Activated CD4-positive, alpha-beta T cell treated with anti-CD3 and anti-CD28 coated beads for 1 hour (primary cell): ENCODE measurements around the gene DCLK2.

Experiments
- DNase-seq: peaks from one replicate; pipeline ENCODE4 v3.0.0-alpha.2; 2020

Gene DCLK2

DNA sequence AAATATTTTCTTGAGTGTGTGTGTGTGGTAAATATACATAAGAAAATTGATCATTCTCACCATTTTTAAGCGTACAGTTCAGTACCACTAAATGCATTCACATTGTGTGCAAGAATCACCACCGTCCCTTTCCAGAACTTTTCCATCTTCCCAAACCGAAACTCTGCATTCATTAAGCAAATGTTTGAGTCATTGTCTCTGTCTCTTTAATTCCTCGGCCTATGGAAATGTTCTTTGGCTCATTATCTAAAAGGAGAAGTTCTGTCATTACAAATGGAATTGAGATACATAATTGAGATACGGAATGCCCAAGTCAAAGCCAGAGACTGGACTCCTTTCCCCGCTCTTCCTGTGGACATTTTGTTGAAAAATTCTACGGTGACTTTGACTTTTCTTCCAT, 168.9 kb downstream of the DCLK2 start:
- no peak for DNase-seq

DNA sequence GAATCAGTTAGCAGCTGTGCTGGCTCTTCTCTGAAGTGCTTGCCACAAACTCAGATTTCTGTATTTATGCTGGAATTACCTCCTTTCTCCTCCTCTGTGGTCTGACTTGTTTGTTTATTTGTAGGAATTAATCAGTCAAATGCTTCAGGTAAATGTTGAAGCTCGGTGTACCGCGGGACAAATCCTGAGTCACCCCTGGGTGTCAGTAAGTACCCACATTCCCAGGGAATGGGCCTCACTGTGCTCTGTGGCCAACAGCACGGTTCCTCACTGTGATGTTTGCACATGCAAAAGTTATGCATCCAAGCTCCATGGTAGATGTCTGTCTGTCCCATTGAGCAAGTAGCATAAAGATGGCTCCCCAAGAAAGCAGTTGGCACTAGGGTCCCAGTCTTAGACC, 169.9 kb downstream of the DCLK2 start:
- no peak for DNase-seq

DNA sequence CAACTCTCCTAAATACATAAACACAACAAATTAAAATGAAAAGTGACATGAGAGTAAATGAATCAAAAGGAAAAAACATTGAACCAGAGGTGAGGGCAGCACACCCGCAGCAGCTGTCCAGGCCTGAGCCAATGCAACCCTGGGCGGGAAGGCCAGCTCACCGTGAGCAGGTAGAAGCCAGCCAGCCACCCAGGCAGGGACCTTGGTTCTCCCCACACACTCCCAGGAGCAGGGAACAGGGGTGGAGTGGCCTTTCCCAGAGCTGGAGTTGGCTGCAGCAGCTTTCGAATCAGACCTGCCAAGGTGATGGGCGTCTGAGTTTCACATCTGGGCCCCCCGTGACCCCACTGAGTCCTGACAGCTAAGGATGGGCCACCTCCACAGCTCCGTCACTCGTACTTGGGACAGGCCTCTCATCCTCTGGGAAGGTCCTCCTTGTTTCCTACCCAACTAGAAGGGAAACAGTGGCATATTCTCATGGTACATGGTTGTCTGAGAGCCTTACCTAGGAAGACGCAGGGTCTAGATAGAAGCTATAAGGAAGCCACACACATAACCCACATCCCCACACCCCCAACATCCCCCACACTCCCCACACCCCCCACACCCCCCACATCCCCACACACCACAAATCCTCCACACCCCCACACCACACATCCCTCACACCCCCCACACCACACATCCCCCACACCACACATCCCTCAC, 172.2 kb downstream of the DCLK2 start:
- no peak for DNase-seq

DNA sequence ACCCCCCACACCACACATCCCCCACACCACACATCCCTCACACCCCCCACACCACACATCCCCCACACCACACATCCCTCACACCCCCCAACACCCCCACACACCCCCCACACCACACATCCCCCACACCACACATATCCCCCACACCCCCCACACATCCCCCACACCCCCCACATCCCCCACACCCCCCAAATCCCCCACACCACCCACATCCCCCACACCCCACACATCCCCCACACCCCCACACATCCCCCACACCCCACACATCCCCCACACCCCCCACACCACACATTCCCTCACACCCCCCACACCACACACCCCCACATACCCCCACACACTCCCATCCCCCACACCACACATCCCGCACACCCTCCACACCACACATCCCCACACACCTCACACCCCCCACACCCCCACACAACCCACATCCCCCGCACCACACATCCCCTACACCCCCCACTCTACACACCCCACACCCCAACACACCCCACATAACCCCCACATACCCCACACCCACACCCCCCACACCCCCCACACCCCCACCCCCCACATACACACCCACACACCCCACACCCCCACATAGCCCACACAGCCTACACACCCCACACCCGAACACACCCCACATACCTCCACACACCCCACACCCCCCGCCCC, 172.9 kb downstream of the DCLK2 start:
- no peak for DNase-seq

DNA sequence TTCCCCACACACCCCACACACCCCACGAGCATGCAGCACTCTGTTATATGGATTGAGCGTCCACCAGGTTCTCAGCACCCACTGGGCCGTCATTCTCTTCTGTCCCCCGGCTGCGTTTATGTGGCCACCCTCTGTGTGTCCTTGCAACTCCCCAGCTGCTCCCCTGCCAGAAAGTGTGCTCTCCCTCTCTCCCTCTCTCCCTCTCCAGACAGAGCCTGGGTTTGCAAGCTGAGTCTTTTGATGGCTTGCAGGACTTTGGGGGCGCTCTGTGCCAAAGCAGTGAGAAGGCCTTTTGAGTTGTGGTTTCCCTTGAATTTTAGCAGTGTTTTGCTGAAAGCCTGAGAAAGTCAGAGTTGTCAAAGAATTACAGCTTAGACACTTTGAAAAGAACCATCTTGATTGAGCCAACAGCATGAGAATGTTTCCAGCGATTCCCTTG, 173.5 kb downstream of the DCLK2 start:
- DNase-seq = no peak

DNA sequence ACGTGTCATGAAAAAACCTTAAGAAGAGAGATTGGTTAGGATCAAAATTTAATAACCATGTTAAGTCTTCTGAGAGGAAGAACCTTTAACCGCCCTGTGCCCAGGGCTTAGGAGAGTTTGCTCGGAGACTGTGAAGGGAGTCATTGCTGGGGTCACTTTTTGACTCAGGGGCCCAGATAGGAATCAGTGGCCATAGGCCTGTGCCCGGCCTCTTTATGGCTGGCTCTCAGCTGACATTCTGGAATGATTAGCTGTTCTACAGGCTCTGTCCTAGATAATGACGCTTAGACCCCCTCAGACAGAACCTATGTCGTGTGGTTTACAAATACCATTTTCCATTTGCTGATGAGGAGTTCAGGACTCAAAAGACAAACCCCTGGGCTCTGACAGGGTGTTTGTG, 174.1 kb downstream of the DCLK2 start:
- DNase-seq = no peak

DNA sequence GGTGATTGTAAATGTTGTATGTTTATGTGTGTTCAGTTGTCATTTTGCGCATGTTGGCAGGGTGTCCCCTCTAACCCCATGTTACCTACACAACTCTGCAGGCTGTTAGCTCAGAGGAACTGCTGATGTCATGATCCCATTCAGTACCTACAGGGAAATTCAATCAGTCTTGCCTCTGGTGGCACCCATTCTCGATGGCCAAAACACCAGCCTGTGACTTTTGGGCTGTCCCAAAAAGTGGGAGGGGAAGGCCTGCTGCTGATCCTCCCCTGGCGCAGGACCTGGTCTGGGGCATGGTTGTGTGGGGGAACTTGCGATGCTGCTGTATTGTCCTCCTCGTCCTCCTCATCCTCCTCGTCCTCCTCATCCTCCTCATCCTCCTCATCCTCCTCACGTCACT, 174.5 kb downstream of the DCLK2 start:
- DNase-seq = no peak

DNA sequence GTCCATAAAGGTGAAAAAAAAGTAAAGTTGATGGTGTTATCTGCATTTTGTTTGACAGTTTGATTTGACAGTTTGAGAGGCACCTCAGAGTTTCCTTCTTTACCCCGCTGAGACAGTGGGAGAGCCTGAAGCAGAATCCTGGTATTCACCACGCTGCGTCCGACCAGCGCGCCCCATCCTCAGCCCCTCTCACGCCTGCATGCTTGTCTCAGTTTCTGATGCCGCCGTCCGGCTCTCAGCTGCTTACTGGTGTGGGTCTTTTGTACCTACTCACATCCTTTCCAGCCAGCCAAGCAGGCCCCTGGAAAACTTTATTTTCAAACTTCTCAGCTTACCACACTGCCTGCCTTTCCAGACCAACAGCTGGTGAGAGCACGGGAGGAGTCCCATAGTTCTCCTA, 175.2 kb downstream of the DCLK2 start:
- no peak for DNase-seq

DNA sequence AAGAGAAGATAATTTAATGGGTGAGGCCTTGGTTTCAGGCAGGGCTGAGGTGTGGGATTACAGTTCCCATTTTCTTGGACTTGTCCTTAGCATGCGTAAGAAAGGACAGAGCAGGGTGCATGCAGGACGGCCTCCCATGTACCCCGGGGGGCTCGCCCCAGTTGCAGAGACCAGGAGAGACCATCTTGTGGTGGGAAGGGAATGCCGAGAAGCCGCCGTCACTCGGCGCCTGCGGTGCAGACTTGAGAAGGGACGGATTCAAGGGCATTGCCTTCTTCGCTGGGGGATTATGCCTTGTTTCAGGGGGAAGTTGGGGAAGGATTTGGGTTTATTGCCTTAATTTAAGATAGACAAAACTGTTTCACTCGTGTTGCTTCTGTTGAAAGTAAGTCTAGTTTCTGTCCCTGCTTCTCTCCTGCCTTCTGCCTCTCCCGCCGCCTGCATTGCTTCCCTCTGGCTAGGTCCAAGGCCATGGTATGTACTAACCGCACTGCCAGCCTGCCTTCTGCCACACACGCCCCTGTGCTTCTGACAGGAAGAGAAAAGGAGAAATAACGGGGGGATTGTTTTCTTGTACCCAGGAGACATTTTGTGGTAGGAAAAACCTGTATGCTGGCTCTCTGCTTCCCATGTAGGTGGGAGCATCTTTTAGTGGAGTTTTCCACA, 175.9 kb downstream of the DCLK2 start:
- DNase-seq = no peak

DNA sequence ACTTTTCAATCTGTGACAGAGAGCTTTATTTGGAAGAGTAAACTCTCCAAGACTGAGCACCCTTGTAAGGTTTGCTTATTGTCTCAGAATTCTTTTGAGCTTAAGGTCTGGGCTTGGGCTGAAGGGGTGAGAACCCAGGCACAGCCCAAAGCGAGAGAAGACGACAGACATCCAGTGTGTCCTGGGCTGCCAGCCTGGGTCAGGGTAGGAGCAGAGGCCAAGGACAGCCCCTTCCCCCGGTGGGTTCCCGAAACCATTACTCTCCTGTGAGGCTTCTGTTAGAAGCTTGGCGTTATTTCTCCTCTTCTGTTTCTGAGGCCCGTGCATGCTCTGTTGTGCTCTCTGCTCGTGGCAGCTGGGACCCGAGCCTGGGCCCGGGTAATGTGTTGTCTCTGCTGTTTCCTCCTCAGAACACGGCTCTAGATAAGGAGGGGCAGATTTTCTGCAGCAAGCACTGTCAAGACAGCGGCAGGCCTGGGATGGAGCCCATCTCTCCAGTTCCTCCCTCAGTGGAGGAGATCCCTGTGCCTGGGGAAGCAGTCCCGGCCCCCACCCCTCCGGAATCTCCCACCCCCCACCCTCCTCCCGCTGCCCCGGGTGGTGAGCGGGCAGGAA, 177.5 kb downstream of the DCLK2 start:
- DNase-seq = no peak

DNA sequence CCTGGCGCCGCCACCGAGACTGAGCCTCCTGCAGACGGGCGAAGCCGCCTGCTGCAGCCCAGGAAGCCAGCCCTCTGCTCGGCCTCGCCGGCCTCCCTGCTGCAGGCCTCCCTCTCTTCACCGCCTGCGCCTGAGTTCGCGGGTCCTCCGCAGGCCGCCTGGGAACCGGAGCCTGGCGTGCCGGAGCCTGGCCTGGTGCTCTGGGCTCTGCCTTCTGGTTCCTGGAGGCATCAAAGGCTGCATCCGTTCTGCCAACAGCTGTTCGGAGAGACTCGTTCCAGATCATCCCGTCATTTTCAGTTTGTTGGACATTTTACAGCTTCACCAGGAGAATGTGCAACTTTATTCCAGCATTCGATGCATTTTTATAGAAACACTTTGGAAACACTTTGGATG, 178.0 kb downstream of the DCLK2 start:
- DNase-seq = no peak

DNA sequence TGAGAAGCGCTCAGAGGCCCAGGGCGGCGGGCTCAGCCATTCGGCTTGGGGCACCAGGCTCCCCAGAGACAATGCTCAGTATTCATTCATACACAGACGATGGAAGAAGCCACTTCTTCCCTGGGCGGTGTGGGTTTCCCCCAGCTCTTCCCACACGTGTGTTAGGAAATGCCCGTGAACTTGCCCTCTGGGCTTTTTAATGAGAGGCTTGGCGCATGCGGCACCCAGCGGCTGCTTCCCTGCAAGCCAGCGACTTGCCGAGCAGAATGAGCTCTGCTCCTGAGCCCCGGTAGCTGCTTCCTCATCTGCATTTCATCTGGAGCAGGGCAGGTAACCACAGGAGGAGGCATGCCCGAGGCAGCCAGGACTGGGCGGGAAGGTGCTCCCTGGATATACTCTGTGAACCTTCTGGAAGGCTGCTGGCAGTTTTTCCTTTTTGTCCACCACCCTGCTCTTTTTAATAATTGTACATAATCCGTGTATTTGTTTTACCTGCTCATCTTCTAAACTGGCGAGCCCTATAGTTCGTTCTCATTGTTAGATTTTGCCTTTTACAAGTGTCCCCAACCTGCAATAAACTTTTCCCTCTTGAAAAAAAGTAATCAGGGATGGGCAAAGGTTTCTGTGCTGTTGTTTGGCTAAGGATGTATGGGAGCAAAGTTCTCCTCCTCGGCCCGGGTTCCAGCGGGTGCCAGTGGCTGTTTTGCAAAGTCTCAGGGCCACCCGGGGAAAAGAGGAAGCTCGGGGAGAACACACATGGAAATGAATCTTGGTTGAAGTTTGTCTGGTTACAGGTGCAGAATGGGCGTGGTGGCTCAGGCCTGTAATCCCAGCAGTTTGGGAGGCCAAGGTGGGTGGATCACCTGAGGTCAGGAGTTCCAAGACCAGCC, 178.8 kb downstream of the DCLK2 start:
- no peak for DNase-seq

DNA sequence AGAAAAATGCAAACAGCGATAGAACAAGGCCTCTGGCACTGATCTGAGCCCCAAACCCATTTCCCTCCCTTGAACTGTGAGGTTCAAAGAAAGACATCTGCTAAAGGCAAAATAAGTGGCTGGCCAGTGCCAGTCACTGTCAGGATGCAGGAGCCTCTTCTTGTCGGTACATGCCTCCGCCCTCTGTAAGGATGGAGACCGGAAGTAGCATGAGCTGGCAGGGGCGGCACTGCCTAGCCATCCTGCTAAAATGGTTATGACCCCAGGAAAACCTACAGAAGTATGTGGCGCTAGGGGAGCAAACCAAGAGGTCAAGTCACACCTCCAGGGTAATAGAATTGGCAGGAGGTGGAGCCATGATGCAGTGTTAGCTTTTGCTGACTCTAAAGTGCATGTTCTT, 180.3 kb downstream of the DCLK2 start:
- no peak for DNase-seq

DNA sequence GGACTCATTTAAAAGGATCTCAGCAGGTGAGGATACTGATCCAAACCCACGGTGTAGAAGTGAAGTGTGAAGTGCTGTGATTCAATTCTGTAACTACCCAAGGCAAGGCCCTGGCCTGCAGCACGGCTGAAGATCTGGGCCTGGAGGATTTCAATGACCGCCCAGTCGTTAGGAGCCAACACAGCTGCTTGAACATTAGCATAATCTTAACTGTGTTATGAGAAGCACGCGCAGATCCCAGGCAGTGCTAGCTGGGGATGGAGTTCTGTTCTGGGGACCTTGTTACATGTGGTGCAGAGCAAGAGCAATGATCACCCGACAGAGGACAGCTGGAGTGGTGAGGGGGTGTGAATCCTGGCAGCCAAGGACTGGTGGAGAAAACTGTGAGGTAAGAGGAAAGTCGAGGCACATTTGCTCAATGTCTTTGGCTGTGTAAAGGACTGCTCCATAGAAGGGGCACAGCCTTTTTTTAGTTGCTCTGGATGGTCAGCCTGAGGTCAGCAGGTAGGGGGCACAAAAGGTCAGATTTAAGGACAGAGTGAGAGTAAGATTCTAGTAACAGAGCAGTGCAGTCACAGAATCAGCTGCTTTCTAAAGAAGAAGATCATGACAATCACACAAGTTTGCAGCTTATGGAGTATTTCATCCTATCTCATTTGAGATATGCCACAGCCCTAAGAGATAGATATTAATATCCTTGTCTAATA, 181.8 kb downstream of the DCLK2 start:
- DNase-seq = no peak

DNA sequence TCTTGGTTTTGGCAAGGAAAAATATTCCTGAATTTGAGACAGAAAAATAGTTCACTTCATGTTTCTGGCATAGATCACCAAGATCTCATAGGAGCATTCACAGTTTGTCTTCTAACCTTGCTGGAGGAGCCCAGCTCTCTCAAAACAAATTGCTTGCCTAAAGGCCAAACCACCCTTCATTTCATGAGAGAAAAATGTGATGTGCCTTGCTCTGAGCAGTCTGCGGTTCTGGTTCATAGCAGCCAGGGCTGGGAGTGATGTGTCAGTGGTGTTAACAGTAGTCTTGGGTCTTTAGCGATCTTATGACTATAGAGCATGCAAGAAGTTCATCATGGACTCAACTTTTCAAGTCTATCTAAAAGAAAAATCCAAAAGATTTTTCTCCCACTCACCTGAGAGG, 183.3 kb downstream of the DCLK2 start:
- DNase-seq = no peak

DNA sequence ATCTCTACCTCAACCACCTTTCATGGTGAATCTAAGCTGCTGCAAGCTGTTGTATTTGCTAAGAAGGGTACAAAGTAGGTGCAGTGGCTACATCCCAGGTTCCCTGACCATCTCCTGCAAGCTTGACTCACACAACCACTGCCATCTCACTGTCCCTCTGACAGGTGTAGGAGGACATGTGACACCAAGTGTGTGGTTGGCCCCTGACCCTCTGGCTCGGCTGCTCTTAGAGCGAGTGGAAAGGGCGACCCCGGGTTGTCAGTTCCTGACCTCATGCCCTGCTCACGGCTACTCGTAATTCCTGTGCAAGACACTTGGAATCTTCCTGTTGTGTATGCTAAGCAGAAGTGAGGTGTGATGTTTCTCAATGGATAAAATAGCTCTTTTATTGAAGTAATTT, 184.4 kb downstream of the DCLK2 start:
- no peak for DNase-seq

DNA sequence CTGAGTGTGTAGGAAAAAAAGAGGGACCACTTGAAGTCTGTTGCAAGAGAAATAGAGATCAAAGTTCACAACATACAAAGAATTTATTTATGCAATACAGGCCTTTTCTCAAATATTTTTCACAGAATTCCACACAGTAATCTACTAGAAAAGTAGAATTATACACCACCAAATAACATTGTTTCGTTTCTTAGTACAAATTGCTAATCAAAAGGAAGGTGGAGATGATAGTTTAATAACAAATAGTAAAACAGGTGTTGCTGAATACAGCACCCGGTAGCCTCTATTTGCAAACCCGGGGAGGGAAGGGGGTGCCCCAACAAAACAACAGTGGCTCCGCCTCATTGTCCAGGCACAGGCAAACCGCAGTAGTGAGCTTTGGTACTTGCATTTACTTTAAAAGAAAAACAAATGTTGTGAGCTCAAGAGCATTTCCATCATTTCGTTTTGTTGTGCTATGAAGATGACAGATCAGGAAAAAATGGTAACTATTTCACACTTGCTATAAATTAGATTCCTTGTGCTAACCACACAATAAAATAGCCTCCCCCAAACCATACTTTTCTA, 186.4 kb downstream of the DCLK2 start:
- DNase-seq = no peak

DNA sequence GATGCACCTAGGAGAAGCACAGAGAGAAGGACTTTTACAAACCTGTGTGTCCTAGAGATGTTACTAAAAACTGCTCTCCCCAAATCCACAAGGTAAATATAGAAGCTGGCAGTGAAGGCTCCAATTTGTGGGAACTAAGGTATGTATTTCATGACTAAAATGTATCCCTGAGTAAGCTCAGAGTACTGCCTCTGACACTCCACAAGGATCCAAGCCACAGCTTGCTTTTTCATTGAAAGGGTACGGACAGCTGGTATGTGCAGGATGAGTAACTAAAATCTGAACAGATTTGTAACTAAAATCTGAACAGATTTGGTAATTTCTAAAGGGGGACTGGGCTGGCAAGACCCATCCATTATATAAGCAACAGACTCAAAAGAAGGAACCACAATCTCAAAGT, 187.6 kb downstream of the DCLK2 start:
- no peak for DNase-seq

DNA sequence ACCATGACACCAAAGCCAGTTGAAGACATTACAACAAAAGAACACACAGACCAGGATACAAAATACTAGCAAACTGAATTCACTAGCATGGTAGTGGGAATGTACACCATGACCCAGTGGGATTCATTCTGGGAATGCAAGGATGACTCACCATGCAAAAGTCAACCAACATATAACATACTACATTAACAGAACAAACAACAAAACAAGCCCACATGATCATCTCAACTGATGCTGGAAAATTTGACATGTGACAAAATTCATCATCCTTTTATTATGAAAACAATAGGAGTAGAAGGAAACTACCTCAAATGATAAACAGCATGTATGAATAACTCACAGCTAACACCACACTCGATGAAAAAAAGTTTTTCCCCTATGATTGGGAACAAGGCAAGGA, 190.2 kb downstream of the DCLK2 start:
- DNase-seq = no peak

DNA sequence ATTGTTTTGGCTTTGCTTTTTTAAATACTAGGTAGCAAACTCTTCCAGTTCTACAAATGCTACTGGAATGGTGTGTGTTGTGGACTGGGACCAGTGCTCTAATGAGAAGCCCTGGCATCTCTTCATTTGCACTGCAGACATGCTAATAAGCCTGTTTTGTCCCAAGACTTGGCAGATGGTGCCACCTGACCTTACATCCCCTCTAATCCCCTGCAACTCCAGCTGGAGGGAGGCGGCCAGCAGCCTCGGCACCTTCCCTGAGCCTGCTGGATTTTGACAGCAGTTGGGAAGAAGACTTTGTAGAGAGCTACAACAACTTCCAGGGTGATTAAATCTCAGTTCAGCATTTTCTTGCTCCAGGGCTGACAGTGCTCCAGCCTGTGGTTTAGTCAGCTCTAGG, 200.0 kb downstream of the DCLK2 start:
- no peak for DNase-seq

DNA sequence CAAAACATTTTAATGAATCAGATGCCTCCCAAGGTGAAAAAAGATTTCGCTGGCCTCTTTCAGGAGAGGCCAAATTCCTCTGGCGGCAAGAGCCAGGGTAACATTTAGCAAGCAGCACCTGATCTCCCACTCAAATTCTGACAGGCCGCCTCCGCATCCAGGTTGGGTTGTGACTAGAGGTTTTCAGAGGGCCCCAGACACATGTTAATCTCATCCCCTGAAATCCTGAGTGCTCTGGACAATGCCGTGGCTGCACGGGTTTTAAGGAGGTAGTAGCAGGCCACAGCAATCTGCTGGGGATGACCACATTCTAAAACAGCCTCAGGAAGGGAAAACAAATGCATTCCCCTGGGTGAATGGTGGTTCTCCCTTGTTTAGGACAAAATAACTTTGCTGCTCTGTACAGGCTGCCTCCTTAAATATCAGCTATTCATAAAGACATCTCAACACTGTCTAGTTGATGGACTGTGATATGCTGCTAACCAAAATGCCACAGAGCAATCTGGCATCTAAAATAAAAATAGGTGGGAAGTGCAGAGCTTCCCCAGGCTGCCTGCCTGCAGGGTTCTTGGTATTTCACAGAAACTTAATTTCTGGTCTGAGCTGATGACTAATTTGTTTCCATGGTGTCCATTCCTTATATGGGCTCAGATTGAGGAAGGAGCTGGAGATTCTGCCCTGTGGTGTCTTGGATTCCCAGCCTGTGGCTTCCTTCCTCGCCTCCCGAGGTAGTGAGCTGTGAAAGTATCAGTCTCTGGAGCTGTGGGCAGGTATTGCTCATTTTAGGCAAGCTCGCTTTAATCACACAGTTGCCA, 202.0 kb downstream of the DCLK2 start:
- DNase-seq = no peak
